ENCODE measurements around the gene CYB5B. TPM values are rescaled to one million over a fixed set of nuclear protein-coding genes. Genes with fewer than 3 reads are reported as not detected.

Gene CYB5B
- total RNA-seq, 1 donor = 99.4 TPM

GRCh38 chr16:69498926-69499325 lies 74.5 kb downstream of the CYB5B start:
- no peak for DNase-seq (ENCODE audit: low read depth)
- H3K4me3 ChIP-seq (ENCODE audit: low read depth, low read length) = no peak overlapping the region
- TF ChIP-seq CTCF (IDR thresholded peaks at IDR 0.05; ENCODE audit: insufficient read depth, low read length) = no peak

- H3K4me3 ChIP-seq (ENCODE audit: low read depth, low read length) = no peak overlapping the region
- no peak for DNase-seq (ENCODE audit: low read depth)
- no peak for TF ChIP-seq CTCF (IDR thresholded peaks at IDR 0.05; ENCODE audit: insufficient read depth, low read length)
Measured at GRCh38 chr16:69499541-69500230, 75.3 kb downstream of the CYB5B start.

- no peak for DNase-seq (ENCODE audit: low read depth)
- TF ChIP-seq CTCF (IDR thresholded peaks at IDR 0.05; ENCODE audit: insufficient read depth, low read length) = no peak
- H3K4me3 ChIP-seq (ENCODE audit: low read depth, low read length) = no peak overlapping the region
Measured at GRCh38 chr16:69500496-69500895, 76.1 kb downstream of the CYB5B start.

GRCh38 chr16:69501956-69502745 lies 77.7 kb downstream of the CYB5B start:
- no peak for TF ChIP-seq CTCF (IDR thresholded peaks at IDR 0.05; ENCODE audit: insufficient read depth, low read length)
- peak; percentile 25 for DNase-seq (ENCODE audit: low read depth)

GRCh38 chr16:69503244-69503643 lies 78.8 kb downstream of the CYB5B start:
- H3K4me3 ChIP-seq (ENCODE audit: low read depth, low read length) = no peak overlapping the region
- no peak for DNase-seq (ENCODE audit: low read depth)
- TF ChIP-seq CTCF (IDR thresholded peaks at IDR 0.05; ENCODE audit: insufficient read depth, low read length) = no peak

More at GRCh38 chr16:69501956-69502745, 77.7 kb downstream of the CYB5B start:
- H3K4me3 ChIP-seq (ENCODE audit: low read depth, low read length) = no peak overlapping the region

GRCh38 chr16:69508033-69508755 lies 83.8 kb downstream of the CYB5B start:
- DNase-seq (ENCODE audit: low read depth) = no peak
- no peak for TF ChIP-seq CTCF (IDR thresholded peaks at IDR 0.05; ENCODE audit: insufficient read depth, low read length)
- H3K4me3 ChIP-seq (ENCODE audit: low read depth, low read length) = no peak overlapping the region

Measured in fibroblast of the aortic adventitia (primary cell).